Endothelial cell (in vitro differentiated cells): Measurements from ENCODE around the gene KRABD2.

ENCODE experiments used
- DNase-seq: peaks from one replicate; pipeline ENCODE4 v3.0.0; 2021; ENCODE audit warnings: low spot score
- H3K27ac Mint-ChIP-seq: one replicate; pipeline ENCODE4 v1.8.0; 2021; ENCODE audit warnings: mixed read lengths, inconsistent platforms; ENCODE audit not compliant: unreplicated experiment
- H3K27me3 Mint-ChIP-seq: one replicate; pipeline ENCODE4 v1.8.0; 2021; ENCODE audit warnings: mild to moderate bottlenecking, moderate library complexity, mixed read lengths, inconsistent platforms; ENCODE audit not compliant: unreplicated experiment
- H3K36me3 Mint-ChIP-seq: one replicate; pipeline ENCODE4 v1.8.0; 2021; ENCODE audit warnings: mild to moderate bottlenecking, low read depth, mixed read lengths, inconsistent platforms; ENCODE audit not compliant: unreplicated experiment
- H3K4me1 Mint-ChIP-seq: one replicate; pipeline ENCODE4 v1.8.0; 2021; ENCODE audit warnings: mild to moderate bottlenecking, mixed read lengths, inconsistent platforms; ENCODE audit not compliant: unreplicated experiment
- H3K4me3 Mint-ChIP-seq: one replicate; pipeline ENCODE4 v1.8.0; 2021; ENCODE audit warnings: mild to moderate bottlenecking, mixed read lengths, inconsistent platforms; ENCODE audit not compliant: unreplicated experiment
- H3K9me3 Mint-ChIP-seq: one replicate; pipeline ENCODE4 v1.8.0; 2021; ENCODE audit warnings: mixed read lengths, inconsistent platforms; ENCODE audit not compliant: unreplicated experiment
- TF ChIP-seq, protein P1 (sequence below): fragments of 200-600 bp; sonication (generic); IDR thresholded peaks from one replicate; pipeline ENCODE4 v1.5.0; 2021; ENCODE audit warnings: antibody characterized with exemption; ENCODE audit not compliant: unreplicated experiment

The KRABD2 gene

DNA sequence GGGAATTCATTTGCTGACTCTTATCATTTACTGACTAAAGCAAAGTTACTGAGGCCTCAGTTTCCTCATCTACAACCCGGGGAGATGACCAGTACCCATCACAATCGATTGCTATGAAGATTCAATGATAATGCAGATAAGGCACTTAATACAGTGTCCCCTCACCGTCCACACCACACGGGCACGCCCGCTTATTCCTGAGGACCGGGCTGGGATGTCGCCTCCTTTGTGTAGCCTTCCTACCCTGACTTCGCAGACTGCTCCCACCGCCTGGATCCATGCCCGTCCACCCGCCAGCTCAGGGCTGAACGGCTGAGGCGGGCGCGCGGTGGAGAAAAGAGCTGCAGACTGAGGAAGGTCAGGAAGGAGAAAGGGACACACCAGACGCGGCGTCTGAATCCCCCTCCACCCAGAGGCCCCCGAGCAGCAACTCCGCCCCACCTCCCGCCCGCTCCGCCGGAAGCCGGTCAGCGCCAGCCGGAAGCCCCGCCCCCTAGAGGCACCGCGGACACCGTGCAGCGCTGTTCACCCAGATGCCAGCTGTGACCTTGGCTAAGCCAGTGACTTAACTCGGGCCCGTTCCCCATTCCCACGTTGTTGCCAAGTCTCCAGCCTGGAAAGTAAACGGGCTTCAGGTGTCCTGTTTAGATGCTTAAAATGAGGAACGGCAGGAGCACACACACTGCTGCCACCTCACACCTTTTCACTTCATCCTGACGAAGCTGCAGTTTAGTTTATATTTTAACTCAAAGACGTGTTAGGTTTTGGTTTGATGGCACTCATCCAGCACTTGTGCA is at the start of gene KRABD2:
TSS of gene KRABD2 (minus strand) at position 434 of the 797 bp plus-strand sequence.
- H3K27me3 Mint-ChIP-seq = no peaks in the 10 kb centered on the region
- peak within 1 kb of the TSS; percentile 91 for H3K4me3 Mint-ChIP-seq
- no peaks in the 10 kb centered on the region for H3K9me3 Mint-ChIP-seq
- TF ChIP-seq, protein P1, sequence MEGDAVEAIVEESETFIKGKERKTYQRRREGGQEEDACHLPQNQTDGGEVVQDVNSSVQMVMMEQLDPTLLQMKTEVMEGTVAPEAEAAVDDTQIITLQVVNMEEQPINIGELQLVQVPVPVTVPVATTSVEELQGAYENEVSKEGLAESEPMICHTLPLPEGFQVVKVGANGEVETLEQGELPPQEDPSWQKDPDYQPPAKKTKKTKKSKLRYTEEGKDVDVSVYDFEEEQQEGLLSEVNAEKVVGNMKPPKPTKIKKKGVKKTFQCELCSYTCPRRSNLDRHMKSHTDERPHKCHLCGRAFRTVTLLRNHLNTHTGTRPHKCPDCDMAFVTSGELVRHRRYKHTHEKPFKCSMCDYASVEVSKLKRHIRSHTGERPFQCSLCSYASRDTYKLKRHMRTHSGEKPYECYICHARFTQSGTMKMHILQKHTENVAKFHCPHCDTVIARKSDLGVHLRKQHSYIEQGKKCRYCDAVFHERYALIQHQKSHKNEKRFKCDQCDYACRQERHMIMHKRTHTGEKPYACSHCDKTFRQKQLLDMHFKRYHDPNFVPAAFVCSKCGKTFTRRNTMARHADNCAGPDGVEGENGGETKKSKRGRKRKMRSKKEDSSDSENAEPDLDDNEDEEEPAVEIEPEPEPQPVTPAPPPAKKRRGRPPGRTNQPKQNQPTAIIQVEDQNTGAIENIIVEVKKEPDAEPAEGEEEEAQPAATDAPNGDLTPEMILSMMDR = peak; percentile 78
- peaks cover 26% of the 10 kb centered on the region for H3K36me3 Mint-ChIP-seq
- DNase-seq = peak; percentile 89
- H3K4me1 Mint-ChIP-seq = peaks cover 25% of the 10 kb centered on the region
- H3K27ac Mint-ChIP-seq = peak within 1 kb of the TSS; percentile 74

DNA sequence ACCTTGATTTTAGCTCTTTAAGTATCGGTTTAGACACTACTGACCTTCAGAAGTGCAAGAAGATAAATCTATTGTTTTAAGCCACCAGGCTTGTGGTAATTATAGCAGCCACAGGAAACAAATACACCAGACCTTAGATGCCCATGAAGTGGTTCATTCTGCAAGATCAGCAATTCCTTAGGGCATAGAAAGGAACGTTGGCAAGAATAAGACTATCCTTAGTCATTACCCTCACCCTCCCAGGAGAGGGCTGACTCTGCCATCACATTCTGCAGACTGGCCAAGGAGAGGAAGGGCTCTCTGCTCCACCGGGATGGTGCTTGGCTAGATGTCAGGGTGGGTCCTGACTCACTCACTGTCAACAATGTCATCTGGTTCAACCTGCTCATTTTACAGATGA is 45.1 kb upstream of the KRABD2 start:
- Mint-ChIP-seq H3K27me3 (peaks cover 4% of the 10 kb centered on the region), H3K4me1 (peaks cover 16% of the 10 kb centered on the region), H3K36me3 (no peaks in the 10 kb centered on the region), H3K9me3 (no peaks in the 10 kb centered on the region), H3K4me3 (no peak overlapping the region), H3K27ac (no peak overlapping the region)
- TF ChIP-seq, protein P1 = no peak
- no peak for DNase-seq

DNA sequence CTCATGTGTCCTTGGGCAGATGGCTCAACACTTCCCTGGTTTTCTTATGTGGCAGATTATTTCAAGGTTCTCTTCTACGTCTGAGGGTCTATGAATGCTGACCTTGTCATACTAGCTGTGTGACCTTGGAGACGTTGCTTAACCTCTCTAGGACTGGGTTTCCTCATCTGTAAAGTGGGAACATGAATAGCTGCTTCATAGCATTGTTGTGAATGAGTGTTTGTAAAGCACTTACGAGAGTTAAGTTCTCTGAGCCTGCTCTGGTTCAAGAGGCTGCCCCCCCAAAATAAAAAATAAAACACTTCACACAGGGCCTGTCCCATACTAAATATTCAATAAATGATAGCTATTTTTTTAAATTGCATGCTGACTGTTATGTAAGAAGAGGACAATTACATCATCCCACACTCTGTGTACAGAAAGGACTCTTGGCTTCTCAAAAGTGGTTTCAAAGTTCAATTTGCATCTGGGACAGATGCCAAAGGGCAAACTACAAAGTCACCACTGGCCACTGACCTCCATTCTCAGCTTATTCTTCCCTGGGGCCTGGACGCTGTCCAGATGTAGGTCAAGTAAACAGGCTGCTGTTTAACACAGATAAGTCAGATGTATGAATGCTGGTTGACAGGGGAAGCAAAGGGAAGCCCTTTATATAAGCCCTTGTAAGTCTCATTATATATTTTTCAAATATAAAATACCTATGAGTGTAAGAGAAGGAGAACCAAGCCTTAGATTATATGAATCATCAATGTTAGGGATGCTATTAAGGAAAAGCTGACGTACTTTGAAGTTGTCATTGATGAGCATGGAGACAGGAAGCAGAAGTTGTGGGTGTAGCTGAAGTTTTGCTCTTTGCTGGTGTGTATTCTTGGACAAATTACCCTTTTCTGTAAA is 43.8 kb upstream of the KRABD2 start:
- H3K4me1 Mint-ChIP-seq = peaks cover 16% of the 10 kb centered on the region
- DNase-seq = no peak
- H3K4me3 Mint-ChIP-seq = no peak overlapping the region
- TF ChIP-seq, protein P1 = no peak
- no peak overlapping the region for H3K27ac Mint-ChIP-seq
- H3K36me3 Mint-ChIP-seq = no peaks in the 10 kb centered on the region
- H3K27me3 Mint-ChIP-seq = peaks cover 4% of the 10 kb centered on the region
- no peaks in the 10 kb centered on the region for H3K9me3 Mint-ChIP-seq

DNA sequence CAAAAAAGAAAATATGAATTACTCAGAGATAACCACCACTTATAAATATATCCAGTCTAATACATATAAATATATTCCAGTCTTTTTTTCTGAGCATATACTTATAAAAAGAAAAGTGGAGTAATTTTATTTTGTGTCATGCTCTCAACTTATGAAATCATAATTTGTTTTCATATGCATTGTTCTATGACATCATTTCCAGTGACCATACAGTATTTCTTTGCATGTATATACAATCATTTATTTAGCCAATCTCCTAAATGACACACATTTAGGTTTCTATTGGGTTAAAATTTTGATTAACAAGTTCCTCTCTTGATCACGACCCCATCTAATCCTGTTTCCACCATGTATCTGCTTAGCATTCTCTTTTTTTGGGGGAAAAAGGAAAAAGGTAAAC is 42.8 kb upstream of the KRABD2 start:
- Mint-ChIP-seq H3K4me1 (peaks cover 15% of the 10 kb centered on the region), H3K9me3 (no peaks in the 10 kb centered on the region), H3K36me3 (no peaks in the 10 kb centered on the region), H3K4me3 (no peak overlapping the region), H3K27me3 (peaks cover 3% of the 10 kb centered on the region), H3K27ac (no peak overlapping the region)
- TF ChIP-seq, protein P1 = no peak
- DNase-seq = no peak
